ENCODE results near the gene MOB3B. TPM values are rescaled to one million over a fixed set of nuclear protein-coding genes. Genes with fewer than 3 reads are reported as not detected.
"Not testable (repeated sequence)": the region's sequence is repeated elsewhere in the genome, so short reads cannot be mapped to it uniquely, and the experiment has no call there.

The MOB3B gene
- total RNA-seq, 1 donor from 2014 or later, result 9.4 TPM

DNA sequence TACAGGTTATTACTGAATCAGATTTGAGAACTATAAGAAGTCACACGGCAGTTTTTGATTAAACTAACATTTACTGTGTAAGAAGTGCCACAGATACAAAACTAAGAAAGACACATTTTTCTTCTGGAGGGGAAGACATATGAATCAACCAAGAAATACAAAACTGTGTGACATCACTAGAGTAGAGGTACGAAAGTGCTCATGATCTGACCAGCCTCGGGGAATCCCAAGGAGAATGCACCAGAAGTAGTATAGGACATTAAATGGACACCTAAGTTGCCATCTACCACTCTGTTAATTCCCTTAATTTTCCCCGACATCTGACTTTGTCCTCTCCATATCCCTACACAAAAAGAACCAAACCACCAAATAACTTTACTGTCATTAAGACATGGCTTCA lies 10.8 kb downstream of the MOB3B start:
- no peak for DNase-seq (ENCODE audit: low spot score)

DNA sequence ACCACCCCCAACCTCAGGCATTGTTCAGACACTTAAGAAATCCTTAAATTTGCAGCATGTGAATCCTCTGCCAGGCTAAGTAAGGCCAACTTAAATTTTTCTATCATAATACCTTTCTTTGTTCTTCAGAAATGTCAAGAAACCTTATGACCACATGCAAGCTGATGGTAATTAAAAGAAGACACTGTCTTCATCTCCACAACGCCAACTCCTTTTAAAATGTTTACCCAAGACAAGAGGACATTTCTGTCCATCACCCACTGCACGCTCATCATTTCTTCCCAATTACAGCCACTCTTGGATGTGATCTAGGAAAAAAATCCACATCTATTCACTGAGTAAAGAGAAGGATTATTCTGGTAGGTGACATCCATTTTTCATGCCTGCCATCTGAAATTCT lies 11.6 kb downstream of the MOB3B start:
- DNase-seq (ENCODE audit: low spot score), result no peak

DNA sequence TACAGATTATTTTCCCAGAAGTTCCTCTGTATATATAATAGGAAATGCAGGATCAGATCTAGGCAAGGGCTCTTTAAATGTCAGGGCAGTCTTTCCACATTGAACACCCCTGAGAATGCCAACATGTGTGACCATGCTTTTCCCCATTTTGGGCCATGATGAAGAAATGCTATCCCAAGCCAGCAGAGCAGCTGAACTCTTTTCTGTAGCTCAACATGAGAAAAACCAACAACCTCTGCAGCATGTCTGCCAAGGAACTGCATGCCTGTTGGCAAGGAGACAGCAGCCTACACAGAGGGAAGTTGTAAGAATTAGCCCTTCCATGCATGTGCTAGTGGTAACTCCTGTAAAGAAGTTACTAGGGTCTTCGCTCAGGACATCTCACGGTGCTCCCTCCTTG lies 15.1 kb downstream of the MOB3B start:
- no peak for DNase-seq (ENCODE audit: low spot score)

DNA sequence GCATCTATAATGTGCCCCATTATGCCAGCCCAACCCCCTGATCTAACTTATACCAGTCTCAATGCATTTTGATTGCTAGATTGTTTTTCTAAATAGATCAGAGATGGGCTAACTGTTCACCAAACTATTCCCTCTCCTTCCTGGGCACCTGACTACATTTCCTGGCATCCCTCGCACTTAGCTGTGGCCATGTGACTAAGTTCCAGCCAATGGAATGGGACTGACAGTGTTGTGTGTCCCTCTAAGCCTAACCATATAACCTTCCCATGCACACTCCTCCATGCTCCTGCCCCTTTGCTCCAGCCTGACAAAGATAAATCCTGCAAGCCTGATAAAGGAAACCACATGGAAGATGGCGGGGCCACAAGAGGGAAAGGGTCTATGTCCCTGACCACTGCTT lies 17.8 kb downstream of the MOB3B start:
- no peak for DNase-seq (ENCODE audit: low spot score)

DNA sequence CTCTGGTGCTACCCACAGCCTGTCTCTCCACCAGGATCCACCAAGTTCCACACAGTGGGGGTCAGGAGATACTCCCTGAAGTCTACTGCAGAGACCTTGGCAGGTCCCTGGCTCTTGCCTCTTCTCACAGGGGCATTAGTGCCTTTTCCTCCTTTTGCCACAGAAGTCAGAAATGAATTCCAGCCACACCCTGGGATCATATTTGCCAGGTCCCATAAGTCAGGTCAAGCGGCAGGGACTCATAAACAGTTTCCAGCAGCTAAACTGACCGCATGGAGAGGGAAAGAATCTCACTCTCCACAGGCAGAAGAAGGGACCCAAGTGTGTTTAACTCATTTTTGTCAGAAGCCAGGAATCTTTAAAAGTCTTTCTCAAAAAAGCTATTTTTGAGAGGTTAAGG lies 18.8 kb downstream of the MOB3B start:
- DNase-seq (ENCODE audit: low spot score), result no peak

DNA sequence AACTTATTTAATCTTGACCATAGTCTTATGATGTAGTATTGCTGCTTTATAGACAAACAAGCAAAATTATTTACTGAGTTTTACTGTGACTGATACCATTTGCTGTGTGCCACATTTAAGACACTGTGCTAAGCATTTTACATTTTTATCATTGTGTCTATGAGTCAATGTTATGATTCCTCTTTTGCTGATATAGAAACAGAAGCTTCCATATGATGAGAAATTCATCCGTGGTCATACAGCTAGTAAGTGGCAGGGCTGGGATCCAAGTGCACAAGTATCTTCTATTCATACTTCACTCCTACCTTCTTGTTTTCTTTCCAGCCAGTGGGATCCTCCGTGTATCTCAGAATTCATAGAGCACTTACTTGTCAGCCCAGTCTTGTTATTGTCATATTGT lies 22.6 kb downstream of the MOB3B start:
- no peak for DNase-seq (ENCODE audit: low spot score)

DNA sequence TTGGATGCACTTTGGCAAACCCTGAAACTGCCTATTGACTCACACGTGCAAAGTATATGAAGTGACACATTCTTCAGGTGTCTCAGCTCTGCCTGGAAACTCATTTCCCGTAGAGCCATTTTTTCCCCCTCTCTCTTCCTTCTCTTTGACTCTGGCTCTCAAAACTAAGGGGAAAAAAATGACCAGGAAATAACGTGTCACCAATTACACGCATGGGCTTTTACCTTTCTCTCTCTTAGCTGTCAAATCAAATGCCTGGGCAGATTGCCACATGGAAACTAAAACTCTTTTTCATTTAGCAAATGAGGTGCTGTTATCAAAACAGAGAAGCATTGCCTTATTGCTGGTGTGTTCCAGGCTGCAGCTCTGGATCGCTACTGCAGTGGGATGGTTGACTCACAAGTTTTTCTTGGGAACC lies 23.9 kb downstream of the MOB3B start:
- DNase-seq (ENCODE audit: low spot score), result no peak

DNA sequence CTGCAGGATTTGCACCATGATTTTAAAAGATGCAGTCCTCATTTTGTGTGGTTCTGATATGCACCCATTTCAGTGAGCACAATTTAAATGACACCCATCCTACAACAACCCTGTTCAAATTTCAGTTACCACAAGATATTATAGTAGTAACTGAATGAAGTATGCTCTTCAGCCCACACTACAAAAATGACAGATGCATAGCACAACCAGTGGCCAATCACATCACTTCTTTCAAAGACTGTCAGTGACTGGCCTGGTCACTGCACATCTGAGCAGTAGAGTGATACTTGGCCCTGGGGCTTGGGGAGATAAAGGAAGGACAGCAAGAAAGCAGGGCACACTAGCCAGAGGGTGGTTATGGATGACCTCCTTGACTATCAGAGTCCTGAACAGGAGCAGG lies 25.4 kb downstream of the MOB3B start:
- DNase-seq (ENCODE audit: low spot score), result no peak

DNA sequence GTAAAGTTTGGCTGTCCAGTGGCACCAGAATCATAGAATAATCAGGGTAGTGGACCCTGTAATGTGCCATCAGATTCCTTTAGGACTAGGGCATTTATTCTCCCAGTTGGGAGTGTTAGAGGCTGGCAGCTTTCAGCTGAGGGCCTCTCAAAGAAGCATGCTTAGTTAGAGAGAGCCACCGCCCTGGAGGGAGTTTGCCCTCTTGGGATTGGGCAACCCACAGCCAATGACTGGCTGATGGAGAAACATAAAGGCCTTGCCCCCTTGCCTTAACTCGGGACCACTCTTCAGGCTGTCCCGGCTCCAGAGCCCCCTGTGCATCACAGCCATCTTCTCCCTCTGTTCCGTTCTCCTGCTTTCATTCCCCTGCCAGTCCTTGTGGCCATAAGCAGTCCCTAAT lies 26.0 kb downstream of the MOB3B start:
- no peak for DNase-seq (ENCODE audit: low spot score)

DNA sequence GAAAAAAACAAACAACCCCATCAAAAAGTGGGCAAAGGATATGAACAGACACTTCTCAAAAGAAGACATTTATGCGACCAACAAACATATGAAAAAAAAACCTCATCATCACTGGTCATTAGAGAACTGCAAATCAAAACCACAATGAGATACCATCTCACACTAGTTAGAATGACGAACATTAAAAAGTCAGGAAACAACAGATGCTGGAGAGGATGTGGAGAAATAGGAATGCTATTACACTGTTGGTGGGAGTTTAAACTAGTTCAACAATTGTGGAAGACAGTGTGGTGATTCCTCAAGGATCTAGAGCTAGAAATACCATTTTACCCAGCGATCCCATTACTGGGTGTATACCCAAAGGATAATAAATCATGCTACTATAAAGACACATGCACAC lies 28.7 kb downstream of the MOB3B start:
- not testable (repeated sequence) for DNase-seq (ENCODE audit: low spot score)

DNA sequence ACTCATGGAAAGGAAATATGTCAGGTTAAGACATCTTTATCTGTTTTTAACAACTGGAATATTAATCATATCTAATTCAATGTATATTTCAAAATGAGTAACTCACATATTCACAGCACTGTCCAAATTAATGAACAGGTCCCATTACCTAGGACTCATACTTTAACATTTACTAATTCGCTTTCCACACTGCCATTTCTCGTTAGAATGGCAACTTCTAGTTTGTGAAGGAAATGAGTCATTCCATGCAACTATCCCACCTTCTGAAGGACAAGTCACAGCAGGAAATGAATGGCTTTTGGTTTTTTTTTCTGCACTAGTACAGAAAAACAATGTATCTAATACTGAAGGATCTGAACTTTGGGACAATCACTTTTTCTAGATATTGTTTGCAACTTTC lies 30.2 kb downstream of the MOB3B start:
- DNase-seq (ENCODE audit: low spot score), result no peak

DNA sequence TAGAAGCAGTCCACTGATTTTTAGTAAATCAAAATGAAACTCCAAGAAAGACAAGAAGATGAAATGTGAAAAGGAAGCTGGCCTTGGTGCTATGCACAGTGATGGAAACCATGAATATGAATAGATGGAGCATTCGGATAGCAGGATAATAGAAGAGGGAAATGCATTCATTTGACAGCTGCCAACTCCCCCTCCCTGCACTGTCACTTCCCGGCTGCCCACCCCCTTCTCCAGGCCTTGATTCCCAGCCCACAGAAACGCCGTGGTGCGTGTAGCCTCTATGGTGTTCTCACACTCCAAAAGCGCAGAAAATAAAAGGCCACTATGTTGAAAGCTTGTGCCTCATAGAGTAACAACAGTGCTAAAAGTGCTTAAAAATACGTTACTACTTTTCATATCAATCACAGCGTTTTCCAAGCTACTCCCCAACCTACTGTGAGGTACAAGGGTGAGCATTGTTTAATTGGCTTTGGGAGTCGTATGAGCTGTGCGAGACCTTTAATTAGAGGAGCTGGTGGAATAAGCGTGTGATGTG lies 31.7 kb downstream of the MOB3B start:
- no peak for DNase-seq (ENCODE audit: low spot score)

DNA sequence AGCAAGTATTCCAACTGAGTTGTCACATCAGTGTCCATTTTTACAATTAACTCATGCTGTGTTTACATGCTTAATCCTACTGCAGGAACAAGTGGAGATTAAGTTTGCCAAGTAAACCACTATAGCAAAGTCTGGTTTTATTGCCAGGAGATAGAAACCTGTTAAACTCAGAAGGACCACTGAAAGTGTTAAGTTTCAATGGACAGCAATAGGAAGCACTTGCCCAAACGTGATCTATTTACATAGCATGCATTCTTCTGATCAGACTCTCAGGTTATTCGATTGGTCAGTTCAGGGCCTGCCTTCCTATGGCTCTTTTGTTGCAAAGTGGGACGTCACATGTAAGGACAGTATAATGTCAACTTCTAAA lies 33.5 kb downstream of the MOB3B start:
- DNase-seq (ENCODE audit: low spot score), result no peak

DNA sequence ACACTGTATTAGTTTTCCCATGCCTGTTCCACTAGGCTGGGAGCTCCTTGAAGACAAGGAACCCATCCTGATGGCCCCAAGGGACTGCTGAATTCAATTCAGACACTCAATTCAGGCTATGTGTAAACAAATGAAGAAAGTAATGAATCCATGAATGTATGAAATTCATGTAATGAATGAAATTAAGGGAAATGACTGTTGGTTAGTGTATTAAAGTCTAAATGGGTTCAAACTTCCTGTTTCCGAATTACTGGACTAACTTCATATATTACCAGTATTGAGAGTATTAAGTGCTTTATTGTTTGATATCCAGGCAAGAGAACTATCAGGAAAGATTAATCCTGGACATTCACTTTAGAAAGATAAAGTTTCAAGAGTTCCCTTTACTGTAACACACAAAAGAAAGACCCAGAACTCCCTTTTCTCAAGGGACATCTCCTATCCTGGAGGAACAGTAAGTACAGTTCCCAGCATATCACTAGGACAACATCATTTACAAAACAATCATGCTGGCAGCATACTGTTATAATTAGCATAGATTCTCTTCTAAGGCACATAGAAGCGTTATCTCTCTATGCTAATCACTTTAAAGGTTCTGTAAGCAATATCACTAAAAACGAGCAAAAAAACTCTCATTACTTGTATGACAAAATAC lies 34.0 kb downstream of the MOB3B start:
- no peak for DNase-seq (ENCODE audit: low spot score)

DNA sequence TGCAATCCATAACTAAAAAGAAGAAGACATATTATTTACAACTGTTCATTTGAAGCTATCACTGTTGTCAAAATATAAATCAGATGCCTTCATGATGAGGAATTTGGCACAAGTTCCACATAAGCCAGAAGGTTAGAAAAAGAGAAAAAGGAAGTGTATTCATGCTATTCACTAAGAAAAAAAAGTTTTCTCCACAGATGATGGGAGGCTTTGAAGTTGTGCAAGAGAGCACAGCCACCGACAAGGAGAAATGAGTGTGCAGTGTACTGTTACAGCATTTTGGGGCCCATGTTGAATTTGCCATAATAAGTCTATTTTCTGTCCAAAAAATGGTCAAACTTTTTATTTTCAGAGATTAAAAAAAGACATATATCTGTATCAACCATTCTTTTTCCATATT lies 38.5 kb downstream of the MOB3B start:
- no peak for DNase-seq (ENCODE audit: low spot score)

DNA sequence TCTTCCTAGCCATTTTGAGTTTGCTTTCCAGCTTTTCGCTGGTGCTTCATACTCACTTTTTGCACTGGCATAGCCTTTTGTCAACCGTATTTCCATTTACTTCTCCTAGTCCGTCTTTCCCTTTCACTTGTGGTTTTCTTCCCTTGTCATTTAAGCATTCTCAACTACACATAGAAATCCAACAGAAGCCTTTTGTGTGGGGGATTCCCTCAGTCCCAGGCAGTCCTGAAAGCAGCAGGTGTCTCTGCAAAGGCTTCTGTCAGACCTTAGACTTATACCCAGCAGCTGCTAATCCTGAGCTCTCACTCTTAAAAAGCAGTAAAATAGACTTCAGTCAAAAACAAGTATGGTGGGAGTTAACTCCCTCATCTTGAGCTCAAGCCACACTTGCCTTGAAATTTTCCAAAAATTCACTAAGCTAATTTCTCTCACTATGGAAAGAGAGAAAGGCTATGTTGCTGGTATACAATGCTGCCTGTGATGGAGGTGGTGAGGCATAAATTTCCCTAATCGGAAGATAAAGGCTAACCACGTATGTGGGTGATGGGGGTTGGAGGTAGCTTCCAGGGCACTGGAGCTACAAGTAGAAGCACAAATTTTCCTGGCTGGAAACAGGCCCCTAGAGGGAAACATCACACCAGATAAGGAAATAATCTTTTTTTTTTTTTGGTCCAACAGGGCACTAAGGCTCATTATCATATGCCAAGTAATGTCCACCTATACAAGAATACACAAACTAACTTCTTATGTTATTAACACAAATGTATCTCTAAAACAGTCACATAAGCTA lies 40.3 kb downstream of the MOB3B start:
- DNase-seq (ENCODE audit: low spot score), result no peak

DNA sequence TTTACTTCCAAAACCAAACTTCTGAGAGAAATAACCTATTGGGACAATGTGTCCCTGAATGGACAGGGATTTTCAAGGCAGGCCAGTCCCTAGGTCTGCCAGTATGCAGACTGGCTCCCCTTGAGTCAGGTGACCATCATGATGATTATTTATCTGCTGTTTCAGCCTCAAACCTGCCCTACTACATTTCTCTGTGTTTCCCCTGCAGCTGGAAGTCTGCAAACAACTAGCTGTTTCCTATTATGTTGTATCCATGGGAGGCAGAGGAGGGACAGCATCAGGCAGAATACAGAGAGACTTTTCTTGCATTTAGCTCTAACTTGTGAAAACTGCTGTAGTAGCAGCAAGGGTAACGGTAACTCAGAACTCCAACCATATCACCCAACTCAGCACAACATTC lies 41.7 kb downstream of the MOB3B start:
- DNase-seq (ENCODE audit: low spot score), result no peak

DNA sequence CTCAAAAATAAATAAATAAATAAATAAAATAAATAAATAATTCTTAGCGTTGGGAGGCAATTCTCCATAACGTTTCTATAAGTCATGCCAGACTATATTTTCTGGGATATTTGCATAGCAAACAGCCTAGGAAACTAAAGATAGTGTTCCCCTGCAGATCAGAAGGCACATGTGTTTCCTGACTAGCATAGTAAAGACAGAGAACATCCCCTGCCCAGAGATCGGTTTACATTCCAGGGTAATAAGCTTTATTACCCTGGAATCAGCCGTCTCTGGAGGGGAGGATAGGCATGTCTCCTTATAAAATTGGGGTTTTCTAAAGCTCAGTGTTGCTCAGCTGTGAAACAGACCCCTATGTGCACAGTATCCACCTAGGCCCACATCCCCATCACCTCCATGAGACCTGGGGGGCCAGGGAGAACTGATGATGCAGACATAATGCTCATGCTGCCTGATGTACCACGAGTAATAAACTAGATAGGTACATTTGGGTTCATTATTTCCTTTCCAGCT lies 42.4 kb downstream of the MOB3B start:
- DNase-seq (ENCODE audit: low spot score), result no peak

DNA sequence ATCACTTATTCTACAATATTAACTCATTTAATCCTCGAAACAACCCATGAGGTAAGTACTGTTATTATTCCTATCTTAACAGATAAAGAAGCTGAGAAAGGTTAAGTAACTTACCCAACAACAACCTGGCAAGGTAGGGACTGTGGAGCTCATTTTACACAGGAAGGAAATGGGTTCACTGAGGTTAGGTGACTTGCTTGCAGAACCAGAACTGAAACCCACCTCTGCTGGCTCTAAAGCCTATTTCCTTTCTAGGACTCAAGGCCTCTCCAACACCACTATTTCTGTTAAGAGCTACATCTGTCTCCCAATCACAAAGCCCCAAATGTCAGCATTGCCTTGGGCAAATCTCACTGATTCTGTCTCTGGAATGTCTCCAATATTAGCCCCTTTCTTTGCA lies 44.5 kb downstream of the MOB3B start:
- DNase-seq (ENCODE audit: low spot score), result no peak

DNA sequence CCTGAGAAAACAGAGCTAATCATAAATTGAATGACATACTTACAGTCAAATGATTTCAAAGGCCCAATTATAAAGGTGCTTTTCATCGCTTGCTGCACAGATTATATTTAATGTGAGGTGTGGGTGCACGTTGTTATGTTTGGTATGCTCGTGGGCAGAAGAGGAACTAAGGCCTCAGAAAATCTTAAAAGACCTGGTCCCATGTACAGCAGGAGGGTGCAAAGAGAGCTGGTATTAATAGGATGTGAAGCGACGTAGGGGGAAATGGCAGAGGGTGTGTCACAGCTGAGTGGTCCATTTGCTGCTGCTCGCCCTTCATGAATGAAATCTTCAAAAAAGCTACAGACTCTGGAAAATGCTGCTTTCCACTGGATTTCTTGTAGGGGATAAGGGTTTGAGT lies 46.0 kb downstream of the MOB3B start:
- no peak for DNase-seq (ENCODE audit: low spot score)

DNA sequence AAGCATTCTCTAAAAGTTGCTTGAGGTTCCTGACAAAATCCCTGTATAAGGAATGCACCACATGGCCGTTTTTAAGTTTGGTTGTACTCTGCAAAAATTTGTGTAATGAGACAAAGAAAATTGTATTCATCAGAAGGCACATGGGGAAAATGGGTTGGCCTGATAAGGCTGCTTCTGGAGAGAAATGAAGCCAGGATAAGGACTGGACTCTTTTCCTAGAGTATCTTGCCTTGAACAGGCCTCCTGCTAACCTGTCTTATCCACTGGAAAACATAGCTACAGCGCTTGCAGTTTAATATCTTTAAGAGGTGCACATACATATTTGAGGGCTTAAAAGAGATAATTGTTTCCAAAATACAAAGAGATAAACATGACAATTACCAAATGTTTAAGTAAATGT lies 46.9 kb downstream of the MOB3B start:
- no peak for DNase-seq (ENCODE audit: low spot score)

DNA sequence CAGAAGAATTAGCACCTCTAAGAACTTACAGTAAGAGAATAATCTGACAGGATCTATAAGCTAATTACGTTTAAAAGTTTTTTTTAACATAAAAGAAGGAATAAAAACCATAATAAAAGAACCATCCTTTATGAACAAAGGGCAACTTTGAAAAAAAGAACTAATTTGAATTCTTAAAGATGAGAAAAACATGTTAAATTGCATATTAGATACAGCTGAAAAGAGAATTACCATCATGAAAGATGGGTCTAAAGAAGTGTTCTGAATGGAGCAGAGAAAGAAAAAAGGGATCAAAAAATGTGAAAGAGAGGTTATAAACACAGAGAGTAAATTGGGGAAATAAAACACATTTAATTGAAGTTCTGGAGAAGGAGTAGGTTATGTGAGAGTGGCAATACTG lies 51.3 kb downstream of the MOB3B start:
- no peak for DNase-seq (ENCODE audit: low spot score)

DNA sequence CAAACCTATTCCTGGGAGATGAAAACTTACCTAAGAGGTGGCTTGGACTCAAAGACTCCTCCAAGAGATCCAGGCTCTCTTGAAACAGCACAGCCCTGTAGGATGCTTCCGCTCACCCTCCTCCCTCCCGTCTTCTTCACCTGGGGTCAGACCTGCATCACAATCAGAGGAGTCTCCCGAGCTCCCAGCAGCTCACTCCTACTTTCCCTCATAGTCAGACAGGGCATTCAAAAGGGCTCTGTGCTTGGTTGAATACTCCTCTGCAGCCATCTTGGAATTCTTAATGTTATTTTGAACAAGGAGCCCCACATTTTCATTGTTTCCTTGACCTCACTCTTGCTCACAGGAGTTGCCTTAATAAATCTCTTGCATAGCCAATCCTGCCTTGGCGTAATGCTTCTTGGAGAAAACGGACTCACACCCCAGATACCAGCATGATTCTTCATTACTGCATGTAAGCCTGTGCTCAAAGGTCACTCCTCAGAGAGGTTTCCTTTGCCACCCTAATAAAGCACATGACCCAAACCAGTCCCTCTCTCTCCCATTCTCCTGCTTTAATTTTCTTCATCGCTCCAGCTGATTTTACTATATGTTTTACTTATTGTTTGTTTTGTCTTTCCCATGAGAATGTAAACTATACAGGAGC lies 52.6 kb downstream of the MOB3B start:
- no peak for DNase-seq (ENCODE audit: low spot score)
